GM18907 (cell line): Measurements from ENCODE around the gene HDAC8.

ENCODE experiments used
- ATAC-seq: cut with Tn5 transposase; IDR thresholded peaks from one replicate; pipeline ENCODE4 v1.9.1; 2021; ENCODE audit warnings: mild to moderate bottlenecking, moderate library complexity; ENCODE audit not compliant: unreplicated experiment

The HDAC8 gene

GRCh38 chrX:72299891-72300630, 272.6 kb downstream of the HDAC8 start:
- no peak for ATAC-seq

- ATAC-seq: no peak
These were observed 274.5 kb downstream of the HDAC8 start for GRCh38 chrX:72297953-72298730.

GRCh38 chrX:72296991-72297390, 275.7 kb downstream of the HDAC8 start:
- ATAC-seq: no peak

- ATAC-seq: no peak
These were observed 276.9 kb downstream of the HDAC8 start for GRCh38 chrX:72295745-72296144.

- no peak for ATAC-seq
These were observed 278.1 kb downstream of the HDAC8 start for GRCh38 chrX:72294497-72294896.

GRCh38 chrX:72282302-72282701, 290.3 kb downstream of the HDAC8 start:
- no peak for ATAC-seq

- no peak for ATAC-seq
These were observed 292.3 kb downstream of the HDAC8 start for GRCh38 chrX:72280321-72280845.
